GM18498 (cell line): ENCODE data around the gene MED9.

ENCODE experiments used
- ATAC-seq: cut with Tn5 transposase; IDR thresholded peaks from one replicate; pipeline ENCODE4 v1.9.1; 2021; ENCODE audit warnings: mild to moderate bottlenecking, moderate library complexity; ENCODE audit not compliant: unreplicated experiment

The MED9 gene

GRCh38 chr17:17532991-17533390 is 56.2 kb downstream of the MED9 start:
- ATAC-seq, result no peak

- ATAC-seq, result no peak
Observed at GRCh38 chr17:17533901-17534441, 57.2 kb downstream of the MED9 start.

- ATAC-seq, result no peak
Observed at GRCh38 chr17:17535957-17536356, 59.2 kb downstream of the MED9 start.

GRCh38 chr17:17536702-17537101 is 59.9 kb downstream of the MED9 start:
- ATAC-seq, result no peak

GRCh38 chr17:17537311-17538099 is 60.7 kb downstream of the MED9 start:
- ATAC-seq, result no peak

- no peak for ATAC-seq
Observed at GRCh38 chr17:17538417-17539391, 61.9 kb downstream of the MED9 start.

GRCh38 chr17:17539591-17539990 is 62.8 kb downstream of the MED9 start:
- no peak for ATAC-seq

- ATAC-seq, result no peak
Observed at GRCh38 chr17:17540278-17540906, 63.6 kb downstream of the MED9 start.

GRCh38 chr17:17540935-17541639 is 64.3 kb downstream of the MED9 start:
- no peak for ATAC-seq

GRCh38 chr17:17541640-17542001 is 64.8 kb downstream of the MED9 start:
- no peak for ATAC-seq
